Mesenchymal stem cell (in vitro differentiated cells and primary cell): Measurements from ENCODE around the gene ZNF212.

ENCODE experiments used
- DNase-seq: peaks from one replicate; pipeline ENCODE4 v3.0.0-alpha.2; 2013
- H2AFZ ChIP-seq: one replicate; pipeline ENCODE4 v1.6.1; 2013; ENCODE audit warnings: low read depth, mild to moderate bottlenecking, control low read depth, inconsistent platforms, low read length, moderate library complexity
- H2AK5ac ChIP-seq: 2 replicates; pipeline ENCODE4 v1.6.1; 2013; ENCODE audit warnings: low read length, moderate library complexity, mild to moderate bottlenecking, inconsistent platforms; ENCODE audit not compliant: severe bottlenecking
- H2BK120ac ChIP-seq: one replicate; pipeline ENCODE4 v1.6.1; 2013; ENCODE audit warnings: low read depth, mild to moderate bottlenecking, inconsistent platforms, low read length, moderate library complexity
- H2BK12ac ChIP-seq, 2 experiments: one replicate each; pipeline ENCODE4 v1.6.1; 2013; ENCODE audit warnings: inconsistent platforms in 2 of 2, low read length in 2 of 2, mild to moderate bottlenecking in 2 of 2, moderate library complexity in 2 of 2, control low read depth in 1 of 2
- H2BK15ac ChIP-seq: one replicate; pipeline ENCODE4 v1.6.1; 2013; ENCODE audit warnings: mild to moderate bottlenecking, low read depth, inconsistent platforms; ENCODE audit not compliant: poor library complexity, severe bottlenecking
- H2BK5ac ChIP-seq: 2 replicates; pipeline ENCODE4 v1.6.1; 2013; ENCODE audit warnings: low read depth, mild to moderate bottlenecking, low read length, control low read depth, inconsistent platforms; ENCODE audit not compliant: poor library complexity, severe bottlenecking
- H3K14ac ChIP-seq, 2 experiments: one replicate each; pipeline ENCODE4 v1.6.1; 2013; ENCODE audit warnings: inconsistent platforms in 2 of 2, low read length in 2 of 2, control low read depth in 1 of 2, mild to moderate bottlenecking in 1 of 2, moderate library complexity in 1 of 2
- H3K18ac ChIP-seq, 2 experiments: one replicate each; pipeline ENCODE4 v1.6.1; 2013; ENCODE audit warnings: inconsistent platforms in 2 of 2, low read length in 2 of 2, control low read depth in 1 of 2, low read depth in 1 of 2, mild to moderate bottlenecking in 1 of 2
- H3K23ac ChIP-seq, 2 experiments: one replicate each; pipeline ENCODE4 v1.6.1; 2013; ENCODE audit warnings: inconsistent platforms in 2 of 2, low read length in 2 of 2, mild to moderate bottlenecking in 2 of 2, moderate library complexity in 2 of 2, control low read depth in 1 of 2
- H3K27ac ChIP-seq: 2 replicates; pipeline ENCODE4 v1.5.1; 2013; ENCODE audit warnings: mild to moderate bottlenecking, moderate library complexity, low read length, control low read depth, inconsistent platforms; ENCODE audit not compliant: poor library complexity, severe bottlenecking
- H3K27me3 ChIP-seq, 2 experiments: 2 replicates each; pipeline versions ENCODE4 v1.6.1 to v1.7.0; 2013; ENCODE audit warnings: low read length in 2 of 2, mild to moderate bottlenecking in 2 of 2, moderate library complexity in 2 of 2, control low read depth in 1 of 2, inconsistent platforms in 1 of 2; ENCODE audit not compliant: control insufficient read depth in 1 of 2, insufficient read depth in 1 of 2
- H3K36me3 ChIP-seq, 2 experiments: 2 replicates each; pipeline versions ENCODE4 v1.6.1 to v1.7.0; 2013; ENCODE audit warnings: low read length in 2 of 2, control low read depth in 1 of 2, inconsistent platforms in 1 of 2, low read depth in 1 of 2, mild to moderate bottlenecking in 1 of 2; ENCODE audit not compliant: insufficient read depth in 2 of 2, control insufficient read depth in 1 of 2
- H3K4ac ChIP-seq, 2 experiments: one replicate each; pipeline ENCODE4 v1.6.1; 2013; ENCODE audit warnings: inconsistent platforms in 2 of 2, low read length in 2 of 2, mild to moderate bottlenecking in 2 of 2, moderate library complexity in 2 of 2, control low read depth in 1 of 2, low read depth in 1 of 2
- H3K4me1 ChIP-seq: 2 replicates; pipeline ENCODE4 v1.6.1; 2013; ENCODE audit warnings: low read depth, low read length, control low read depth; ENCODE audit not compliant: control insufficient read depth, insufficient read depth
- H3K4me2 ChIP-seq: 2 replicates; pipeline ENCODE4 v1.6.1; 2013; ENCODE audit warnings: low read length, mild to moderate bottlenecking, inconsistent platforms; ENCODE audit not compliant: poor library complexity, severe bottlenecking
- H3K4me3 ChIP-seq, 2 experiments: 2 replicates each; pipeline versions ENCODE4 v1.5.1 to v1.7.0; 2013; ENCODE audit warnings: low read length in 2 of 2, mild to moderate bottlenecking in 2 of 2, control low read depth in 1 of 2, low read depth in 1 of 2; ENCODE audit not compliant: insufficient read depth in 1 of 2
- H3K79me1 ChIP-seq: replicated peaks from 2 replicates; pipeline ENCODE4 v1.6.1; 2013; ENCODE audit warnings: mild to moderate bottlenecking, control low read depth, low read length, inconsistent platforms; ENCODE audit not compliant: poor library complexity, severe bottlenecking
- H3K9ac ChIP-seq: 2 replicates; pipeline ENCODE4 v1.7.0; 2013; ENCODE audit warnings: mild to moderate bottlenecking, low read length, moderate library complexity
- H3K9me3 ChIP-seq: 2 replicates; pipeline ENCODE4 v1.7.0; 2013; ENCODE audit warnings: mild to moderate bottlenecking, low read length; ENCODE audit not compliant: control insufficient read depth
- H4K8ac ChIP-seq: one replicate; pipeline ENCODE4 v1.6.1; 2013; ENCODE audit warnings: inconsistent platforms, mild to moderate bottlenecking, low read length, moderate library complexity
- H4K91ac ChIP-seq: one replicate; pipeline ENCODE4 v1.6.1; 2013; ENCODE audit warnings: mild to moderate bottlenecking, low read length, inconsistent platforms
- WGBS: methylation state at CpG from one replicate; pipeline ENCODE4 v1.1.7; 2013; ENCODE audit warnings: mixed read lengths; 5-methylcytosine and 5-hydroxymethylcytosine counted together

ZNF212 gene

DNA sequence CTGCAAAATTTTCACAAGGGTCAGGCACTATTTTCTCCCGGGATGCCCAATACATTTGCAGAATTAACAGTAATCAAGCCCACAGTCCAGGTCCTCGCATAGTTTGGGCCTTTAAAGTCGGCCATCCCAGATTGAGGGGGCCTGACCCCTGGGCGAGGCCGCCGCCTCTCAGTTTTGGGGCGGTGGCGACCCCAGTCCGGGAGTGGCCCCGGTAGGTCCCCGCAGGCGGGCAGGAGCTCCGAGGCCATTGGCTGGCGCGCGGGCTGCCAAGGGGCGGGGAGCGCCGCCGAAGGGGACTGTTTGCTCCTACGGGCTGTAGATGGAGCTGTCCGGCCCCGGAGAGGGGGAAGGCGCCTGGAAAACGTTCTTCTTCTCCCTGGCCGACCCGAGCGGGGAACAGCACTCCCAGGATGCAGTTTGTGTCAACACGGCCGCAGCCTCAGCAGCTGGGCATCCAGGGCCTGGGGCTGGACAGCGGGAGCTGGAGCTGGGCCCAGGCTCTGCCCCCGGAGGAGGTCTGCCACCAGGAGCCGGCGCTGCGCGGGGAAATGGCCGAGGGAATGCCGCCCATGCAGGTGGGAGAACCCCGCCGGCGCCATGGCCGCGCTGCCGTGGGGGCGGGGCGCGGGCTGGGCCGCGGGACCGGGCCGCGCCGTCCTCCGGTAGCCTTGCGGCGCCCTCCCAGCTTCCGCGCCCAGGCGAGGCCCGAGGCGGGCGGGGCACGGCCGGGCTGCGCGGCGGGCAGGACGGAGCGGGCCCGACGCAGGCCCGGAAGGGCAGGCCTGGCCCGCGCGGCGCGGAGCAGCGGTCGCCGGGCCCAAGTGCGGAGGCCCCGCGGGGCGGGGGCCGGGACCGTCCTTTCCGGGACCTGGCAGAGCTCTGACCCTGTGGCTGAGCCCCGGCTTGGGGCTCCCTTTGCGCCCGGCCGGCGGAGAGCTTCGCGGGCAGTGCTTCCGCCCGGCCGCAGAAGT is 44.0 kb upstream of the ZNF212 start, which contains the start of gene ZNF282:
ZNF282 (plus strand) TSS at position 367 of the 971 bp plus-strand sequence; CDS start at position 411, 44 bp downstream.
- peaks cover 5% of the 10 kb centered on the region for H3K79me1 ChIP-seq
- H3K23ac ChIP-seq = no peak within 1 kb of the TSS
- peak within 1 kb of the TSS; percentile 46 for H4K91ac ChIP-seq
- peak within 1 kb of the TSS; percentile 68 to 86 for H3K4ac ChIP-seq
- H4K8ac ChIP-seq = peak within 1 kb of the TSS; percentile 97
- H2BK5ac ChIP-seq = peak within 1 kb of the TSS; percentile 86
- H3K18ac ChIP-seq = peak within 1 kb of the TSS; percentile 98
- peak within 1 kb of the TSS in 1 of 2 experiments; percentile 68 for H2BK12ac ChIP-seq
- H3K4me1 ChIP-seq = peaks cover 18% of the 10 kb centered on the region
- peaks cover 20 to 21% of the 10 kb centered on the region in 2 experiments for H3K36me3 ChIP-seq
- peak within 1 kb of the TSS; percentile 74 for H2BK15ac ChIP-seq
- H3K27ac ChIP-seq = peak within 1 kb of the TSS; percentile 83
- no peak within 1 kb of the TSS for H2BK120ac ChIP-seq
- no peak within 1 kb of the TSS for H2AK5ac ChIP-seq
- under 1% methylated on average over 80 of the region's 97 CpGs for WGBS
- H3K27me3 ChIP-seq = no peaks in the 10 kb centered on the region
- H3K14ac ChIP-seq = peak within 1 kb of the TSS; percentile 76 to 94
- H2AFZ ChIP-seq = peak within 1 kb of the TSS; percentile 91
- no peaks in the 10 kb centered on the region for H3K9me3 ChIP-seq
- H3K4me2 ChIP-seq = peak within 1 kb of the TSS; percentile 91
- H3K9ac ChIP-seq = peak within 1 kb of the TSS; percentile 95
- H3K4me3 ChIP-seq = peak within 1 kb of the TSS; percentile 85 to 93
- DNase-seq = peak; percentile 94

- Histone ChIP-seq H4K91ac (no peak overlapping the region), H3K4me3 (peak overlapping the region; percentile 85 to 93), H3K14ac (peak overlapping the region in 1 of 2 experiments; percentile 76), H3K23ac (no peak overlapping the region), H2AK5ac (no peak overlapping the region), H2BK15ac (no peak overlapping the region), H3K9ac (peak overlapping the region; percentile 95), H2AFZ (no peak overlapping the region), H3K27ac (peak overlapping the region; percentile 58), H3K9me3 (no peaks in the 10 kb centered on the region), H4K8ac (no peak overlapping the region), H2BK120ac (no peak overlapping the region), H3K4me1 (peaks cover 18% of the 10 kb centered on the region), H3K4ac (peak overlapping the region; percentile 63 to 68), H2BK12ac (no peak overlapping the region), H3K18ac (peak overlapping the region; percentile 15 to 98), H3K36me3 (peaks cover 27% of the 10 kb centered on the region in 2 experiments), H2BK5ac (peak overlapping the region; percentile 86), H3K4me2 (peak overlapping the region; percentile 91), H3K79me1 (peaks cover 8% of the 10 kb centered on the region), H3K27me3 (no peaks in the 10 kb centered on the region)
- DNase-seq = peak; percentile 36
- 13% methylated on average over 13 of the region's 17 CpGs for whole genome bisulfite sequencing
Observed at GRCh38 chr7:149196151-149196704, 43.2 kb upstream of the ZNF212 start.

DNA sequence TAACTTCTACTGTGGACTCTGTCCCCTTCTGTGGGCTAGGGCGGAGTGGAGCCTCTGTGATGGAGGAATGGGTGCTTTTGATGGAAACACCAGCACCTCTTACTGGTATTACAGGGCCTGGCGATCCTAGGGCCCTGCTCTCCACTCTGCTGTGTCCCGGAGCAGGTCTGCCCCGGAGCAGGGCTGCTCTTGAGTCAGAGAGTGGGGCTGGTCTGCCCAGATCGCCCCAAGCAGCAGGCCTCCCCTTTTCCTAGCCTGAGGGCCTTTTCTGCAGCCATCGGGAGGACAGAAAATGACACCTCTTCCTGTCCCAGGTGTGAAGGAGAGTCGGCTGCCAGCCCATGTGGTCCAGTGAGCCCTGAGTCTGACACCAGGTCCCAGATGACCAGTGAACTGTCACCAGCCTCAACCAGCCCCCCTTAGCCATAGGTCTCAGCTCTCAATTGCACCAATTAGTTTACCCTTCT is 42.7 kb upstream of the ZNF212 start:
- no peak overlapping the region for H2BK12ac ChIP-seq
- peak overlapping the region; percentile 58 for H3K27ac ChIP-seq
- peaks cover 10% of the 10 kb centered on the region for H3K79me1 ChIP-seq
- peak; percentile 35 for DNase-seq
- H3K9ac ChIP-seq = peak overlapping the region; percentile 95
- H3K9me3 ChIP-seq = no peaks in the 10 kb centered on the region
- no peak overlapping the region for H3K18ac ChIP-seq
- peak overlapping the region in 1 of 2 experiments; percentile 5 for H3K4ac ChIP-seq
- H4K8ac ChIP-seq = peak overlapping the region; percentile 45
- no peak overlapping the region for H2BK5ac ChIP-seq
- H3K36me3 ChIP-seq = peaks cover 31 to 32% of the 10 kb centered on the region in 2 experiments
- H4K91ac ChIP-seq = no peak overlapping the region
- peaks cover 18% of the 10 kb centered on the region for H3K4me1 ChIP-seq
- H3K4me3 ChIP-seq = peak overlapping the region; percentile 85 to 93
- no peak overlapping the region for H2BK120ac ChIP-seq
- peak overlapping the region in 1 of 2 experiments; percentile 57 for H3K23ac ChIP-seq
- H2BK15ac ChIP-seq = no peak overlapping the region
- H2AK5ac ChIP-seq = no peak overlapping the region
- H3K14ac ChIP-seq = no peak overlapping the region
- H3K4me2 ChIP-seq = peak overlapping the region; percentile 91
- H3K27me3 ChIP-seq = no peaks in the 10 kb centered on the region
- no peak overlapping the region for H2AFZ ChIP-seq
- WGBS = 27% methylated on average over 7 of the region's 7 CpGs

DNA sequence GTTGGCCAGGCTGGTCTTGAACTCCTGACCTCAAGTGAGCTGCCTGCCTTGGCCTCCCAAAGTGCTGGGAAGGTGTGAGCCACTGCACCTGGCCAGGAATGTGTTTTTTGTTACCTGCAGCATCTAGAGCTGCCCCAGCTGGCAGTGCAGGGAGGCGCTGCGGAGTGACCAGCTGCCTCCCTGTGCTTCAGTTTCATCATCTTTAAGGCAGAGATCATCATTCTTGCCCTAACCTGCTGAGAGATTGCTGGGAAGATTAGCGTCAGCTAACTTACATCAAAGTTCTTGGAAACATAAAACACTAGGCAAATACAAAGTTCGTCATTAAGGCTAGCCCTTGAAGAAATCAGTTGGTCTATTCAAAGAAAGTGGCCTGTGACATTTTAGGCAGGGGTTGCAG is 41.8 kb upstream of the ZNF212 start:
- WGBS = 71% methylated on average over 4 of the region's 4 CpGs
- H3K27ac ChIP-seq = no peak overlapping the region
- no peak overlapping the region for H2BK15ac ChIP-seq
- H3K4me1 ChIP-seq = peaks cover 18% of the 10 kb centered on the region
- no peak overlapping the region for H3K4me2 ChIP-seq
- H2BK12ac ChIP-seq = no peak overlapping the region
- DNase-seq = no peak
- H2AFZ ChIP-seq = no peak overlapping the region
- H3K4ac ChIP-seq = no peak overlapping the region
- H2BK5ac ChIP-seq = no peak overlapping the region
- H3K79me1 ChIP-seq = peaks cover 12% of the 10 kb centered on the region
- H3K18ac ChIP-seq = no peak overlapping the region
- H2BK120ac ChIP-seq = no peak overlapping the region
- H4K91ac ChIP-seq = no peak overlapping the region
- H3K9me3 ChIP-seq = no peaks in the 10 kb centered on the region
- peak overlapping the region in 1 of 2 experiments; percentile 80 for H3K23ac ChIP-seq
- peaks cover 37% of the 10 kb centered on the region in 2 experiments for H3K36me3 ChIP-seq
- H2AK5ac ChIP-seq = no peak overlapping the region
- H3K14ac ChIP-seq = no peak overlapping the region
- no peaks in the 10 kb centered on the region for H3K27me3 ChIP-seq
- H3K9ac ChIP-seq = no peak overlapping the region
- H4K8ac ChIP-seq = no peak overlapping the region
- no peak overlapping the region for H3K4me3 ChIP-seq
